Calu3 (cell line): ENCODE data around the gene RECK. TPM values are rescaled to one million over a fixed set of nuclear protein-coding genes. Genes with fewer than 3 reads are reported as not detected.

Experiments used
- BruUV-seq: library from RNA; stranded (reverse); fragments of 400-500 nt; replicated peaks from 2 replicates; lab custom pipeline; 2021; lab: Mats Ljungman, UMichigan
- CTCF ChIA-PET: fragments of 300-600 bp; sonication (Branson Sonifier 250); formaldehyde crosslinking; loops from one replicate; lab custom pipeline; 2022; ENCODE audit warnings: antibody characterized with exemption; lab: Charles Lee
- DNase-seq: peaks from one replicate; pipeline ENCODE4 v3.0.0; 2022
- H3K27ac Mint-ChIP-seq: one replicate; pipeline ENCODE4 v1.8.0; 2022; ENCODE audit warnings: mixed read lengths; ENCODE audit not compliant: unreplicated experiment
- H3K27me3 Mint-ChIP-seq: one replicate; pipeline ENCODE4 v1.8.0; 2022; ENCODE audit warnings: mixed read lengths; ENCODE audit not compliant: unreplicated experiment
- H3K36me3 Mint-ChIP-seq: one replicate; pipeline ENCODE4 v1.8.0; 2022; ENCODE audit warnings: mild to moderate bottlenecking, moderate library complexity, mixed read lengths; ENCODE audit not compliant: insufficient read depth, unreplicated experiment
- H3K4me1 Mint-ChIP-seq: one replicate; pipeline ENCODE4 v1.8.0; 2022; ENCODE audit warnings: mild to moderate bottlenecking, low read depth, mixed read lengths; ENCODE audit not compliant: unreplicated experiment
- H3K4me3 Mint-ChIP-seq: one replicate; pipeline ENCODE4 v1.8.0; 2022; ENCODE audit warnings: mild to moderate bottlenecking, low read depth, moderate library complexity, mixed read lengths; ENCODE audit not compliant: unreplicated experiment
- H3K9me3 Mint-ChIP-seq: one replicate; pipeline ENCODE4 v1.8.0; 2022; ENCODE audit warnings: low read depth, mixed read lengths; ENCODE audit not compliant: unreplicated experiment
- intact Hi-C: fragments of 100-400 bp; cut with micrococcal nuclease; formaldehyde crosslinking; loops from one replicate; pipeline ENCODE4 v1.10.0; 2022; ENCODE audit not compliant: unreplicated experiment
- total RNA-seq: library from RNA; stranded (reverse); gene quantifications from 2 replicates; pipeline ENCODE4 v1.2.3, GENCODE V29; 2022
- TF ChIP-seq, protein P1 (sequence below): fragments of 200-600 bp; IDR thresholded peaks from one replicate; pipeline ENCODE4 v1.8.0; 2022; ENCODE audit warnings: antibody characterized with exemption; ENCODE audit not compliant: unreplicated experiment

RECK gene
- total RNA-seq, 1 experiment from 2014 or later: 1.1 TPM

DNA sequence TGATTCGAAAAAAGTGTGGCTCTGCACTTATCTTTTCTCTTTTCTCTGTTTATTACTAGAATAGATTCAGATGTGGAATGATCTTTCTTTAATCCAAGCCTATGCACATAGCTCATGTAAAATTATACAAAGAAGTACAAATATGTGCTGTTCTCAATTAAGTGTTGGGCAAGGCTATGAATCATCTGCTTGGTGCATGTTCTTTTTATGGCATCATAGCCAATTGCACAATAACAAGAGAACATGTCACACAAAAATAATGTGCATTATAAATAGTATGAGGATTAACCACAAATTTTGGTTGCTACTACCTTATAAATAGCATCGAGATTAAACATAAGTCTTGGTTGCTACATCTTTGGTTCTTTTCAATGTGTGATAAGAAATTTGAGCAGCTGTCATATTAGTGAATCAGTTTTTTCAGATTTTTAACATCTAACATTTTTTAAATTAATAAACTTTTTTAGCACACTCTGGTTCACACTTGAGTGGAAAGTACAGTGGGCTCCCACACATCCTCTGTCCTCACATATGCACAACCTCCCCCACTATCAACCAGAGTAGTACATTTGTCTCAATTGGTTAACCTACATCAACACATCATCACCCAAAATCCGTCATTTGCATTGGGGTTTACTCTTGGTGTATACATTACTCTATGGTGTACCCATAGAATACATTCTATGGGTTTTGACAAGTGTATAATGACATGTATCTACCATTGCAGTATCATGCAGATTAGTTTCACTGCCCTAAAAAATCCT, 6.8 kb upstream of the RECK start:
- H3K27me3 Mint-ChIP-seq: peaks cover 14% of the 10 kb centered on the region
- intact Hi-C loops: no loop called here
- no peaks in the 10 kb centered on the region for H3K36me3 Mint-ChIP-seq
- H3K27ac Mint-ChIP-seq: no peak overlapping the region
- DNase-seq: no peak
- no peaks in the 10 kb centered on the region for H3K4me1 Mint-ChIP-seq
- CTCF ChIA-PET: no interaction called here
- H3K4me3 Mint-ChIP-seq: no peak overlapping the region
- BruUV-seq: no TSS peak
- TF ChIP-seq, protein P1, sequence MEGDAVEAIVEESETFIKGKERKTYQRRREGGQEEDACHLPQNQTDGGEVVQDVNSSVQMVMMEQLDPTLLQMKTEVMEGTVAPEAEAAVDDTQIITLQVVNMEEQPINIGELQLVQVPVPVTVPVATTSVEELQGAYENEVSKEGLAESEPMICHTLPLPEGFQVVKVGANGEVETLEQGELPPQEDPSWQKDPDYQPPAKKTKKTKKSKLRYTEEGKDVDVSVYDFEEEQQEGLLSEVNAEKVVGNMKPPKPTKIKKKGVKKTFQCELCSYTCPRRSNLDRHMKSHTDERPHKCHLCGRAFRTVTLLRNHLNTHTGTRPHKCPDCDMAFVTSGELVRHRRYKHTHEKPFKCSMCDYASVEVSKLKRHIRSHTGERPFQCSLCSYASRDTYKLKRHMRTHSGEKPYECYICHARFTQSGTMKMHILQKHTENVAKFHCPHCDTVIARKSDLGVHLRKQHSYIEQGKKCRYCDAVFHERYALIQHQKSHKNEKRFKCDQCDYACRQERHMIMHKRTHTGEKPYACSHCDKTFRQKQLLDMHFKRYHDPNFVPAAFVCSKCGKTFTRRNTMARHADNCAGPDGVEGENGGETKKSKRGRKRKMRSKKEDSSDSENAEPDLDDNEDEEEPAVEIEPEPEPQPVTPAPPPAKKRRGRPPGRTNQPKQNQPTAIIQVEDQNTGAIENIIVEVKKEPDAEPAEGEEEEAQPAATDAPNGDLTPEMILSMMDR: no peak
- H3K9me3 Mint-ChIP-seq: no peaks in the 10 kb centered on the region

DNA sequence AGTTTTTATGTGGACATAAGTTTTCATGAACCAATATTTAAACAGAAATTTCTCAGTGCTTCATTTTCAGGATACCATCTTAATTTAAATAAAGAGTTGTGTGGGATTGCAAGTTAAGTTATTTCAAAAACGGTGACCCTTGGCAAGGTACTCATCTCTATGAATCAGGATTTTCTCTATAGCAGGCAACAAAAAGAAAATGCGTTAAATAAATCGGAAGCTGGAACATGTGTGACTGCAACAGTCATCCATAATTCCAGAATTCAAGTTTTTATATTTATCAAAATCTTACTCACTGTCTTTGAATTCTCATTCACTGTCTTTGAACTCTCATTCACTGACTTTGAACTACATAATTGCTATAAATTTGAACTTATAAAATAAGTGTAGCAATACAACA, 5.8 kb upstream of the RECK start:
- no peaks in the 10 kb centered on the region for H3K9me3 Mint-ChIP-seq
- CTCF ChIA-PET: no interaction called here
- BruUV-seq: no TSS peak
- no peak overlapping the region for H3K27ac Mint-ChIP-seq
- no peak for DNase-seq
- no peaks in the 10 kb centered on the region for H3K36me3 Mint-ChIP-seq
- TF ChIP-seq, protein P1: no peak
- peaks cover 14% of the 10 kb centered on the region for H3K27me3 Mint-ChIP-seq
- H3K4me1 Mint-ChIP-seq: no peaks in the 10 kb centered on the region
- intact Hi-C loops: no loop called here
- H3K4me3 Mint-ChIP-seq: no peak overlapping the region

DNA sequence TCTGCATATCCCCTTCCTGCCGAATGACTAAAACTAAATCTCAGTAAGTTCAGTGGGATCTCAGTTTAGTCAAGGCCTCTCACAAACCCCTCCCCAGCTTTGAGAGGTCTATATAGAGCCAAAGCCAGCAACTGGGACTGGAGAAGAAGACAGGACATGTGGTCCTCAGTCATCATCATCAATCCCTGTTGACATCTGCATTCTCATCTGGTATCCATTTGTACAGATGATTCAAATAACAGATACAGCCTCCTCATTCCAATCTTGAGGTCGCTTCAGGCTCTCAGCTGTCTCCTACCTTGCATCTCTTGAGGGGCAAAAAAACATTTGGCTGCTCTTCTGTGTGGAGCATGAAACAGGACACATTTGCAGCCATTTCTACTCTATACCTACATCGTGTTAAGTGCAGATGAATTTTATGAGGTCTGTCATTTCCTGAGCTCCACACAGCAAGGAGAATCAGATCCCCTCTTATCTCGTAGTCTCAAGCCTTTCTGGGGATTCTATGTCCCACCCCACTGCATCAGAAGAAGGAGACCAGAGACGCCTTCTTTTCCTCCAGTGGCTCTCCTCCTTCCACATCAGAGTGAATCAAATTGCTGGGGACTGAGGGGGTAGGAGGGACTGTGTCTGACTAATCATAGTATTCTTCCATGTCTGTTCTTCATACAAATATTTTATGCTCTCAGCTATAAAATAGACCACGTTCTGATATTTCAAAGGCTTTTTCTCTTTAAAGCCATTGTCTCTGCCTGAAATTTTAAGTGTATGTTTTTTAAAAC, 4.7 kb upstream of the RECK start:
- Mint-ChIP-seq H3K27me3 (peaks cover 14% of the 10 kb centered on the region), H3K9me3 (no peaks in the 10 kb centered on the region), H3K4me3 (no peak overlapping the region), H3K4me1 (no peaks in the 10 kb centered on the region), H3K36me3 (no peaks in the 10 kb centered on the region), H3K27ac (no peak overlapping the region)
- intact Hi-C loops: no loop called here
- DNase-seq: no peak
- TF ChIP-seq, protein P1: no peak
- CTCF ChIA-PET: no interaction called here
- BruUV-seq: no TSS peak

DNA sequence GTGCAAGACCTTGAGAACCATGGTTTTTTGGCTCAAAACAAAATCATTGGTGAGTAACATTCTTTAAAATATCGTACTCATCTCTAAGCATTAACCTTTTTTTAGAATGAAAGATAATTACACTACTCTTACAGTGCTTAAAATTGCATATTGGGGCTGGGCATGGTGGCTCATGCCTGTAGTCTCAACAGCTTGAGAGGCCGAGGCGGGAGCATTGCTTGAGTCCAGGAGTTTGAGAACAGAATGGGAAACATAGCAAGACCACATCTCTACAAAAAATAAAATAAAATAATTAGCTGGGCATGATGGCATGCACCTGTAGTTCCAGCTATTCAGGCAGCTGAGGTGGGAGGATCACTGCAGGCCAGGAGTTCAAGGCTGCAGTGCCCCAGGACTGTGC, 2.9 kb upstream of the RECK start:
- Mint-ChIP-seq H3K36me3 (peaks cover 5% of the 10 kb centered on the region), H3K9me3 (no peaks in the 10 kb centered on the region), H3K27me3 (peaks cover 14% of the 10 kb centered on the region), H3K4me1 (peaks cover 7% of the 10 kb centered on the region), H3K4me3 (no peak overlapping the region), H3K27ac (no peak overlapping the region)
- no TSS peak for BruUV-seq
- TF ChIP-seq, protein P1: no peak
- intact Hi-C loops: no loop called here
- DNase-seq: no peak
- CTCF ChIA-PET: no interaction called here
